PFSK-1 (cell line): ENCODE data around the gene OSTM1.

Experiments used
- FOXP2 ChIP-seq: optimal IDR thresholded peaks from 2 replicates; pipeline ENCODE3; 2011; ENCODE audit warnings: borderline replicate concordance, control low read depth, inconsistent platforms; ENCODE audit not compliant: insufficient read depth; ENCODE audit errors: extremely low read length, extremely low read depth
- POLR2AphosphoS5 ChIP-seq: IDR thresholded peaks from 2 replicates; pipeline ENCODE4 v1.6.1; 2012; ENCODE audit warnings: low read depth, mild to moderate bottlenecking, control low read depth, low read length, moderate library complexity
- REST ChIP-seq, 2 experiments: IDR thresholded peaks; 2 replicates each; pipeline versions ENCODE4 v1.6.1 to v1.8.0; 2011 to 2012; ENCODE audit warnings: low read depth in 2 of 2, low read length in 2 of 2, control low read depth in 1 of 2, inconsistent platforms in 1 of 2, mild to moderate bottlenecking in 1 of 2, moderate library complexity in 1 of 2; ENCODE audit not compliant: insufficient read depth in 1 of 2
- SIN3A ChIP-seq: IDR thresholded peaks from 2 replicates; pipeline ENCODE4 v1.6.1; 2012; ENCODE audit warnings: mild to moderate bottlenecking, low read length, moderate library complexity, borderline replicate concordance; ENCODE audit not compliant: insufficient read depth
- TAF1 ChIP-seq: IDR thresholded peaks from 2 replicates; pipeline ENCODE4 v1.6.1; 2012; ENCODE audit warnings: low read length, control low read depth, borderline replicate concordance; ENCODE audit not compliant: insufficient read depth

OSTM1 gene

GRCh38 chr6:108024427-108025073, 50.0 kb downstream of the OSTM1 start:
- no peak for TF ChIP-seq FOXP2

- no peak for TF ChIP-seq REST (IDR thresholded peaks at IDR 0.05; ENCODE audit: insufficient read depth in 1 of 2, low read depth in 2 of 2, low read length in 2 of 2)
Observed at GRCh38 chr6:108020472-108021116, 53.9 kb downstream of the OSTM1 start.

- TF ChIP-seq TAF1: no peak
- no peak for TF ChIP-seq POLR2AphosphoS5
- TF ChIP-seq SIN3A: no peak
- no peak for TF ChIP-seq REST (IDR thresholded peaks at IDR 0.05; ENCODE audit: insufficient read depth in 1 of 2, low read depth in 2 of 2, low read length in 2 of 2)
- no peak for TF ChIP-seq FOXP2
Observed at GRCh38 chr6:108013787-108014439, 60.6 kb downstream of the OSTM1 start.

GRCh38 chr6:108009894-108010293, 64.6 kb downstream of the OSTM1 start:
- TF ChIP-seq POLR2AphosphoS5 (no peak), SIN3A (no peak), REST (IDR thresholded peaks at IDR 0.05; ENCODE audit: insufficient read depth in 1 of 2, low read depth in 2 of 2, low read length in 2 of 2) (no peak), FOXP2 (no peak), TAF1 (no peak)

GRCh38 chr6:108008363-108008762, 66.2 kb downstream of the OSTM1 start:
- TF ChIP-seq POLR2AphosphoS5 (no peak), TAF1 (no peak), REST (IDR thresholded peaks at IDR 0.05; ENCODE audit: insufficient read depth in 1 of 2, low read depth in 2 of 2, low read length in 2 of 2) (no peak), FOXP2 (no peak), SIN3A (no peak)
